SK-N-SH (cell line): ENCODE results near the gene C13orf46. TPM values are rescaled to one million over a fixed set of nuclear protein-coding genes. Genes with fewer than 3 reads are reported as not detected.

Experiments used
- CTCF ChIA-PET: fragments of 300-600, 350-600 bp; formaldehyde crosslinking; extraction: SDS; loops from one replicate; lab custom pipeline; 2021; lab: Yijun Ruan, JAX
- POLR2A ChIA-PET: fragments of 350-600 bp; sonication (Branson Sonifier 250); formaldehyde crosslinking; extraction: SDS; loops from one replicate; lab custom pipeline; 2020; ENCODE audit warnings: antibody characterized with exemption, inconsistent platforms; lab: Yijun Ruan, JAX
- DNase-seq: peaks from one replicate; pipeline ENCODE4 v3.0.0; 2012
- H2AFZ ChIP-seq: fragments of 200-600 bp; sonication (generic); 2 replicates; pipeline ENCODE4 v1.8.1; 2016; ENCODE audit warnings: antibody characterized with exemption, mild to moderate bottlenecking, low read depth
- H3F3A ChIP-seq: fragments of 200-600 bp; sonication (generic); replicated peaks from 2 replicates; pipeline ENCODE3; 2016; ENCODE audit warnings: antibody characterized with exemption, mild to moderate bottlenecking; ENCODE audit not compliant: insufficient read depth
- H3K27ac ChIP-seq, 2 experiments: fragments of 200-500 bp in 1 of 2; fragments of 200-600 bp in 1 of 2; sonication (Bioruptor generic) in 1 of 2; sonication (generic), shearing (Covaris generic) in 1 of 2; 2 replicates each; pipeline versions ENCODE4 v1.5.1 to v1.6.1; 2014 to 2016; ENCODE audit warnings: low read depth in 2 of 2, inconsistent platforms in 1 of 2, low read length in 1 of 2, mild to moderate bottlenecking in 1 of 2, mixed read lengths in 1 of 2
- H3K27me3 ChIP-seq: fragments of 200-600 bp; sonication (generic), shearing (Covaris generic); 2 replicates; pipeline ENCODE4 v1.6.1; 2016; ENCODE audit warnings: mixed run types; ENCODE audit not compliant: insufficient read depth
- H3K36me3 ChIP-seq, 2 experiments: fragments of 200-500 bp in 1 of 2; fragments of 200-600 bp in 1 of 2; sonication (Bioruptor generic) in 1 of 2; sonication (generic) in 1 of 2; replicated peaks in 1 of 2; 2 replicates each; pipeline versions ENCODE3 to v1.5.1; 2014 to 2016; ENCODE audit warnings: low read length in 1 of 2, mild to moderate bottlenecking in 1 of 2; ENCODE audit not compliant: insufficient read depth in 2 of 2, control insufficient read depth in 1 of 2
- H3K4me1 ChIP-seq, 2 experiments: fragments of 200-500 bp in 1 of 2; fragments of 200-600 bp in 1 of 2; sonication (Bioruptor generic) in 1 of 2; sonication (generic), shearing (Covaris generic) in 1 of 2; 2 replicates each; pipeline versions ENCODE4 v1.5.1 to v1.6.1; 2014 to 2016; ENCODE audit warnings: low read depth in 1 of 2, low read length in 1 of 2, mixed run types in 1 of 2; ENCODE audit not compliant: insufficient read depth in 2 of 2, control insufficient read depth in 1 of 2
- H3K4me2 ChIP-seq: fragments of 200-600 bp; sonication (generic), shearing (Covaris generic); 2 replicates; pipeline ENCODE4 v1.6.1; 2017; ENCODE audit warnings: mixed run types
- H3K4me3 ChIP-seq, 2 experiments: fragments of 200-500 bp in 1 of 2; fragments of 200-600 bp in 1 of 2; sonication (Bioruptor generic) in 1 of 2; sonication (generic), shearing (Covaris generic) in 1 of 2; 2 replicates each; pipeline versions ENCODE4 v1.5.1 to v1.8.1; 2014 to 2016; ENCODE audit warnings: low read depth in 2 of 2, inconsistent platforms in 1 of 2, low read length in 1 of 2, mild to moderate bottlenecking in 1 of 2, mixed read lengths in 1 of 2, moderate library complexity in 1 of 2
- H3K79me2 ChIP-seq: fragments of 200-600 bp; sonication (generic); 2 replicates; pipeline ENCODE4 v1.8.1; 2017; ENCODE audit warnings: mild to moderate bottlenecking; ENCODE audit not compliant: insufficient read depth
- H3K9ac ChIP-seq: fragments of 200-600 bp; sonication (generic); 2 replicates; pipeline ENCODE4 v1.6.1; 2017; ENCODE audit warnings: mixed run types
- H3K9me2 ChIP-seq: fragments of 200-600 bp; sonication (generic); 2 replicates; pipeline ENCODE4 v1.6.1; 2017; ENCODE audit warnings: mixed run types
- H3K9me3 ChIP-seq: fragments of 200-600 bp; sonication (generic); 2 replicates; pipeline ENCODE4 v1.6.1; 2017; ENCODE audit warnings: mixed run types, mild to moderate bottlenecking, moderate library complexity
- H4K20me1 ChIP-seq: fragments of 200-600 bp; sonication (generic); 2 replicates; pipeline ENCODE4 v1.6.1; 2017; ENCODE audit warnings: mild to moderate bottlenecking, mixed run types; ENCODE audit not compliant: insufficient read depth
- CHD2 ChIP-seq: fragments of 150-350 bp; IDR thresholded peaks from 2 replicates; pipeline ENCODE4 v1.6.1; 2018; ENCODE audit warnings: low read length; ENCODE audit not compliant: partially characterized antibody
- FOXJ3 ChIP-seq: sonication (generic); formaldehyde crosslinking; IDR thresholded peaks from 2 replicates; pipeline ENCODE4 v1.5.1; 2020; ENCODE audit warnings: mild to moderate bottlenecking, missing genetic modification reagents
- FOXM1 ChIP-seq: IDR thresholded peaks from 2 replicates; pipeline ENCODE4 v1.4.0; 2012; ENCODE audit warnings: low read depth, mild to moderate bottlenecking
- GABPA ChIP-seq: IDR thresholded peaks from 2 replicates; pipeline ENCODE4 v1.4.0; 2012; ENCODE audit warnings: low read depth, mild to moderate bottlenecking
- GATA2 ChIP-seq: sonication (generic); formaldehyde crosslinking; IDR thresholded peaks from 2 replicates; pipeline ENCODE4 v1.5.0; 2020; ENCODE audit warnings: mild to moderate bottlenecking, missing genetic modification reagents
- JUND ChIP-seq: IDR thresholded peaks from 2 replicates; pipeline ENCODE4 v1.4.0; 2012
- MXI1 ChIP-seq: IDR thresholded peaks from 2 replicates; pipeline ENCODE4 v1.6.1; 2012; ENCODE audit warnings: mild to moderate bottlenecking, low read depth, low read length, improper control_type of control experiment
- NFIC ChIP-seq: IDR thresholded peaks from 2 replicates; pipeline ENCODE4 v1.4.0; 2012; ENCODE audit warnings: borderline replicate concordance
- POLR2AphosphoS5 ChIP-seq: IDR thresholded peaks from 2 replicates; pipeline ENCODE4 v1.6.1; 2012; ENCODE audit warnings: low read depth, low read length
- RAD21 ChIP-seq: IDR thresholded peaks from 2 replicates; pipeline ENCODE4 v1.6.1; 2012; ENCODE audit warnings: mild to moderate bottlenecking, low read length
- RCOR1 ChIP-seq: fragments of 150-350 bp; IDR thresholded peaks from 2 replicates; pipeline ENCODE4 v1.6.1; 2017; ENCODE audit warnings: antibody characterized with exemption, low read length
- RFX5 ChIP-seq: IDR thresholded peaks from 2 replicates; pipeline ENCODE4 v1.6.1; 2012; ENCODE audit warnings: mild to moderate bottlenecking, improper control_type of control experiment, low read length
- RXRA ChIP-seq: IDR thresholded peaks from 2 replicates; pipeline ENCODE4 v1.4.0; 2012; ENCODE audit warnings: low read depth, mild to moderate bottlenecking, borderline replicate concordance
- TAF1 ChIP-seq: IDR thresholded peaks from 2 replicates; pipeline ENCODE4 v1.6.1; 2012; ENCODE audit warnings: low read depth, mild to moderate bottlenecking, low read length, moderate library complexity, borderline replicate concordance
- TCF12 ChIP-seq: IDR thresholded peaks from 2 replicates; pipeline ENCODE4 v1.4.0; 2012
- TEAD4 ChIP-seq: IDR thresholded peaks from 2 replicates; pipeline ENCODE4 v1.4.0; 2012; ENCODE audit warnings: mild to moderate bottlenecking, borderline replicate concordance; ENCODE audit not compliant: insufficient read depth
- YY1 ChIP-seq: IDR thresholded peaks from 2 replicates; pipeline ENCODE4 v1.4.0; 2012; ENCODE audit warnings: low read depth, mild to moderate bottlenecking
- WGBS: methylation state at CpG from one replicate; pipeline ENCODE4 v1.1.6; 2017; ENCODE audit warnings: low lambda C conversion rate; 5-methylcytosine and 5-hydroxymethylcytosine counted together
- polyA plus RNA-seq, 3 experiments: library from polyadenylated mRNA; depleted of rRNA; stranded (reverse); fragments of >200 nt; gene quantifications; 2 replicates each; pipeline ENCODE4 v1.2.3, GENCODE V29; 2012
- TF ChIP-seq, protein P1 (sequence below): IDR thresholded peaks from 2 replicates; pipeline ENCODE4; 2012
- TF ChIP-seq, protein P2 (sequence below): fragments of 150-350 bp; IDR thresholded peaks from 2 replicates; pipeline ENCODE4 v1.6.1; 2016; ENCODE audit warnings: mild to moderate bottlenecking, low read depth, low read length

C13orf46 gene
- polyA plus RNA-seq, 1 of the 3 experiments (the other 2 are of a cell fraction), result 1.7 TPM

DNA sequence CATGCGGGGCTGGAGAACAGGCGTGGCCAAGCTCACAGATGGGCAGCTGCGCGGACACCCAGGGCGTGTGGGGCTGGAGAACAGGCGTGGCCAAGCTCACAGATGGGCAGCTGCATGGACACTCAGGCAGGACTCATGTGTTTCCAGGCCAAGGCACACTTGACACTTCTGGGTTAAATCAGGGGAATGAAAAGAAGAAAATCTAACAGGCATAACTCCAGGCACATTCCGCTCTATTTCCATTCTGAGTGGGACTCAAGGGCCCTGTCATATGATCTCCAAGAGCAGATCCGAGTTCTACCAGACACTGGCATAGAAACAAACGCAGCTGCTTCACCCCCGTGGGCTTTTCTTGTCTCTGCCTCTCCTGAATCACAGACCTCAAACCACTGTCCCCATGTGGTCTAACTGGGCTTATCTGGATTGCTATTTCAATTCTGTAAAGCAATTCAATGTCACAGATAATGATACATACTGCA lies 17.4 kb upstream of the C13orf46 start (continued):
- TF ChIP-seq, protein P1, sequence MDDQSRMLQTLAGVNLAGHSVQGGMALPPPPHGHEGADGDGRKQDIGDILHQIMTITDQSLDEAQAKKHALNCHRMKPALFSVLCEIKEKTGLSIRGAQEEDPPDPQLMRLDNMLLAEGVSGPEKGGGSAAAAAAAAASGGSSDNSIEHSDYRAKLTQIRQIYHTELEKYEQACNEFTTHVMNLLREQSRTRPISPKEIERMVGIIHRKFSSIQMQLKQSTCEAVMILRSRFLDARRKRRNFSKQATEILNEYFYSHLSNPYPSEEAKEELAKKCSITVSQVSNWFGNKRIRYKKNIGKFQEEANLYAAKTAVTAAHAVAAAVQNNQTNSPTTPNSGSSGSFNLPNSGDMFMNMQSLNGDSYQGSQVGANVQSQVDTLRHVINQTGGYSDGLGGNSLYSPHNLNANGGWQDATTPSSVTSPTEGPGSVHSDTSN, result no peak
- peak; percentile 57 for TF ChIP-seq CHD2
- TF ChIP-seq RAD21, result no peak
- TF ChIP-seq POLR2AphosphoS5, result no peak
- TF ChIP-seq, protein P2, sequence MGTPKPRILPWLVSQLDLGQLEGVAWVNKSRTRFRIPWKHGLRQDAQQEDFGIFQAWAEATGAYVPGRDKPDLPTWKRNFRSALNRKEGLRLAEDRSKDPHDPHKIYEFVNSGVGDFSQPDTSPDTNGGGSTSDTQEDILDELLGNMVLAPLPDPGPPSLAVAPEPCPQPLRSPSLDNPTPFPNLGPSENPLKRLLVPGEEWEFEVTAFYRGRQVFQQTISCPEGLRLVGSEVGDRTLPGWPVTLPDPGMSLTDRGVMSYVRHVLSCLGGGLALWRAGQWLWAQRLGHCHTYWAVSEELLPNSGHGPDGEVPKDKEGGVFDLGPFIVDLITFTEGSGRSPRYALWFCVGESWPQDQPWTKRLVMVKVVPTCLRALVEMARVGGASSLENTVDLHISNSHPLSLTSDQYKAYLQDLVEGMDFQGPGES, result no peak
- no peak for TF ChIP-seq TAF1
- no peak for TF ChIP-seq RFX5
- no peak for TF ChIP-seq NFIC
- peak; percentile 20; the same call in 1 of the 2 replicates for TF ChIP-seq MXI1
- TF ChIP-seq RXRA, result no peak
- TF ChIP-seq, all 33 proteins: peak for 5

DNA sequence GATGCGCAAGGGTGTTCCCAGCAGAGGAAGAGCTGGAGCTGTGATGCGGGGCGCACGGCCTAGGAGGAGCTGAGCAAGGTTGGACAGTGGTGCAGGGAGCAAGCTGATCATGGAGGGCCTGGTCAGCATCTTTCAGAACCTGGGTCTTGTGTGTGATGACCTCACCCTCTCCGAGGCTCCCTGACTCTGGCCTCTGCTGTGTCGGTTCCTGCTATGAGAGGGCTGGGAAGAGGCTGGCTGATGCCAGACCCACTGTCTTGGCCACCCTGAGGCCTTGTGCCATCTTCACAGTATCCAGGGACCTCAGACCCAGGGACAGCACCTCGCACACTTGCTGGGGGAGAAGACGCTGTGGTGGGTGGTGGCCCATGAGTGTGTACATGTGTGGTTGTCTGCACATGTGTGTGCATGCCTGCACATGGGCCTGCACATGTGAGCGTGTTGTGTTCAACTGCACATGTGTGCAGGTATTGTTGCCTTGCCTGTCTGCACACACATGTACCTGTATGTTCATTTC lies 16.5 kb upstream of the C13orf46 start:
- H3K79me2 ChIP-seq, result no peaks in the 10 kb centered on the region
- H3F3A ChIP-seq, result no peaks in the 10 kb centered on the region
- no peak overlapping the region for H3K4me2 ChIP-seq
- no peak for DNase-seq
- no peaks in the 10 kb centered on the region for H3K9me3 ChIP-seq
- no peaks in the 10 kb centered on the region for H4K20me1 ChIP-seq
- no peak overlapping the region for H3K9ac ChIP-seq
- H3K27me3 ChIP-seq, result no peaks in the 10 kb centered on the region
- WGBS, result 94% methylated on average over 5 of the region's 9 CpGs
- peaks cover 0 to 15% of the 10 kb centered on the region in 2 experiments; a peak in 1 of 4 replicates for H3K4me1 ChIP-seq
- H3K9me2 ChIP-seq, result no peaks in the 10 kb centered on the region
- TF ChIP-seq YY1 (no peak), TEAD4 (no peak), TCF12 (no peak), GABPA (no peak), GATA2 (CRISPR knock-in tag) (no peak), JUND (no peak), TAF1 (no peak), FOXJ3 (CRISPR knock-in tag) (no peak), RCOR1 (no peak), FOXM1 (no peak)
- H3K27ac ChIP-seq, result peak overlapping the region in 1 of 2 experiments; percentile 44; a peak in 1 of 4 replicates
- H3K4me3 ChIP-seq, result no peak overlapping the region
- no peak overlapping the region for H2AFZ ChIP-seq
- peaks cover 22 to 35% of the 10 kb centered on the region in 2 experiments for H3K36me3 ChIP-seq
- CTCF ChIA-PET, result no interaction called here
- POLR2A ChIA-PET, result no interaction called here
